Uterus (tissue), 2 donors: ENCODE data around the gene STUM.

Experiments
- POLR2A ChIP-seq, 2 donors: fragments of 450-650 bp; IDR thresholded peaks; one replicate each; pipeline ENCODE4 v1.6.1; 2016; ENCODE audit warnings: antibody characterized with exemption in 2 of 2, mild to moderate bottlenecking in 1 of 2, moderate library complexity in 1 of 2
- TF ChIP-seq, protein P1 (sequence below), 4 experiments: fragments of 200-600 bp in 2 of 4; fragments of 450-650 bp in 2 of 4; sonication (generic) in 2 of 4; IDR thresholded peaks; one replicate each; pipeline ENCODE4 v1.5.1; 2016 to 2019; ENCODE audit warnings: antibody characterized with exemption in 4 of 4, mild to moderate bottlenecking in 2 of 4, moderate library complexity in 1 of 4

DNA sequence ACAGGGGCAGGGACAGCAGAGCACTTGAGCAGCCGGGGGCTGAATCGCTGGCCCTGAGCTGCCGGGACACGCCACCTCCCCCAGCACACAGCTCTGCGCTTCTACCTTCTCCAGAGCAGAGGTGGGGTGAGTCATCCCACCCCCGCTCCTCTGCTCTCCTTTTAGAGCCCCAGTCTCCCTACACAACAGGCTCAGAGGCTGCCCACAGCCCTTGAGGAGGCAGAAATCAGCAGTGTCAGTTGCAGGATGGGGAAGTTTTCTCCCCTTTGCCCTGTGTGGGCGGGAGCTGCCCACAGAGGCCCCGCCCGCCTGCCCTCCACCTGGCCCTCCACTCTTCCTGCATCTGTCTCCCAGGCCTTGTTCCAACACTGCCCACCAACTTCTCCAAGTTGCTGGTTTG lies 94.6 kb downstream of the STUM start:
- TF ChIP-seq, protein P1, sequence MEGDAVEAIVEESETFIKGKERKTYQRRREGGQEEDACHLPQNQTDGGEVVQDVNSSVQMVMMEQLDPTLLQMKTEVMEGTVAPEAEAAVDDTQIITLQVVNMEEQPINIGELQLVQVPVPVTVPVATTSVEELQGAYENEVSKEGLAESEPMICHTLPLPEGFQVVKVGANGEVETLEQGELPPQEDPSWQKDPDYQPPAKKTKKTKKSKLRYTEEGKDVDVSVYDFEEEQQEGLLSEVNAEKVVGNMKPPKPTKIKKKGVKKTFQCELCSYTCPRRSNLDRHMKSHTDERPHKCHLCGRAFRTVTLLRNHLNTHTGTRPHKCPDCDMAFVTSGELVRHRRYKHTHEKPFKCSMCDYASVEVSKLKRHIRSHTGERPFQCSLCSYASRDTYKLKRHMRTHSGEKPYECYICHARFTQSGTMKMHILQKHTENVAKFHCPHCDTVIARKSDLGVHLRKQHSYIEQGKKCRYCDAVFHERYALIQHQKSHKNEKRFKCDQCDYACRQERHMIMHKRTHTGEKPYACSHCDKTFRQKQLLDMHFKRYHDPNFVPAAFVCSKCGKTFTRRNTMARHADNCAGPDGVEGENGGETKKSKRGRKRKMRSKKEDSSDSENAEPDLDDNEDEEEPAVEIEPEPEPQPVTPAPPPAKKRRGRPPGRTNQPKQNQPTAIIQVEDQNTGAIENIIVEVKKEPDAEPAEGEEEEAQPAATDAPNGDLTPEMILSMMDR (IDR thresholded peaks at IDR 0.05): no peak
- no peak for TF ChIP-seq POLR2A (IDR thresholded peaks at IDR 0.05)
